ENCODE results near the gene SLC41A3. TPM values are rescaled to one million over a fixed set of nuclear protein-coding genes. Genes with fewer than 3 reads are reported as not detected.

The SLC41A3 gene
- total and polyA plus RNA-seq, 2 of the 8 experiments (the other 6 are each of a cell fraction or from before 2014, with no cell fraction given): 30.2 to 56.4 TPM

DNA sequence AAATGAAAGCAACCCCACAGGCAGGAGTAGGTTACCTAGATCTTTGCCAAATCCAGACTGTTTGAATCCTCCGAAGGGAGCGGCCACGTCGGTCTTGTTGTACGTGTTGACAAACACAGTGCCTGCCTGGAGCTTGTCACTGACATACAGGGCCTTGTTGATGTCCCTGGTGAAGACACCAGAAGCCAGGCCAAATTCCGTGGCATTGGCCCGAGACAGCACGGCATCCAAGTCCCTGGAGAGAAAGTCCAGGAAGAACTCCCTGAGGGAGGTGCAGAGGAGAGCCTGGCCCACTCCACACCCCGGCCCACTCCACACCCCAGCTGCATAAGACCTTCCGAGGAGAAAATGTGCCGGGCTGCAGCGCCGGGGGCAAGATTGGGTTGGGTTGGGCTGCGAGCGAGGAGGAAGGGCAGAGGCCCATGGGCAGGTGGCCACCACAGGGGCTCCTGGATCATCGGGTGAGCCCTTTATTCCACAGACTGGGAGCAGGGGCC is 21.8 kb upstream of the SLC41A3 start:
- FAIRE-seq: no peak
- no peak for DNase-seq (ENCODE audit: low read depth in 1 of 2, low spot score in 2 of 2)
- H3K4ac ChIP-seq (replicated peaks; ENCODE audit: insufficient read length, low read depth, low read length): no peak overlapping the region
- H2BK12ac ChIP-seq (ENCODE audit: low read depth, low read length): no peak overlapping the region
- no peaks in the 10 kb centered on the region for H3K79me2 ChIP-seq (ENCODE audit: control insufficient read depth in 1 of 2, insufficient read depth in 2 of 2, low read length in 2 of 2)
- TF ChIP-seq GABPA (IDR thresholded peaks at IDR 0.05; ENCODE audit: borderline replicate concordance, insufficient read depth, low read length): no peak
- TF ChIP-seq CBX5 (IDR thresholded peaks at IDR 0.05; ENCODE audit: low read depth, low read length): no peak
- no peak for TF ChIP-seq SP1 (IDR thresholded peaks at IDR 0.05; ENCODE audit: low read depth, low read length)
- TF ChIP-seq, protein P1, sequence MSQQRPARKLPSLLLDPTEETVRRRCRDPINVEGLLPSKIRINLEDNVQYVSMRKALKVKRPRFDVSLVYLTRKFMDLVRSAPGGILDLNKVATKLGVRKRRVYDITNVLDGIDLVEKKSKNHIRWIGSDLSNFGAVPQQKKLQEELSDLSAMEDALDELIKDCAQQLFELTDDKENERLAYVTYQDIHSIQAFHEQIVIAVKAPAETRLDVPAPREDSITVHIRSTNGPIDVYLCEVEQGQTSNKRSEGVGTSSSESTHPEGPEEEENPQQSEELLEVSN (IDR thresholded peaks at IDR 0.05): no peak
- no peak for TF ChIP-seq EZH2 (IDR thresholded peaks at IDR 0.05; ENCODE audit: low read depth, low read length, severe bottlenecking)
- TF ChIP-seq, protein P2, sequence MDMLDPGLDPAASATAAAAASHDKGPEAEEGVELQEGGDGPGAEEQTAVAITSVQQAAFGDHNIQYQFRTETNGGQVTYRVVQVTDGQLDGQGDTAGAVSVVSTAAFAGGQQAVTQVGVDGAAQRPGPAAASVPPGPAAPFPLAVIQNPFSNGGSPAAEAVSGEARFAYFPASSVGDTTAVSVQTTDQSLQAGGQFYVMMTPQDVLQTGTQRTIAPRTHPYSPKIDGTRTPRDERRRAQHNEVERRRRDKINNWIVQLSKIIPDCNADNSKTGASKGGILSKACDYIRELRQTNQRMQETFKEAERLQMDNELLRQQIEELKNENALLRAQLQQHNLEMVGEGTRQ (IDR thresholded peaks at IDR 0.05; ENCODE audit: low read length): no peak
- no peak for TF ChIP-seq POLR2AphosphoS5 (IDR thresholded peaks at IDR 0.05; ENCODE audit: low read depth, low read length)
- TF ChIP-seq SRF (IDR thresholded peaks at IDR 0.05; ENCODE audit: low read depth, low read length): no peak
- TF ChIP-seq BRCA1 (IDR thresholded peaks at IDR 0.05; ENCODE audit: low read depth, low read length): no peak
- H4K8ac ChIP-seq (ENCODE audit: extremely low read depth, insufficient read depth, low read length): no peak overlapping the region; the same call in 1 of the 2 replicates
- no peak overlapping the region for H3K4me2 ChIP-seq (ENCODE audit: insufficient read depth in 1 of 2, low read depth in 2 of 2, low read length in 2 of 2)
- H2AFZ ChIP-seq (ENCODE audit: low read length): no peak overlapping the region
- no peak overlapping the region for H2BK20ac ChIP-seq (ENCODE audit: low read length)
- no peak overlapping the region for H2BK120ac ChIP-seq (replicated peaks; ENCODE audit: low read depth, low read length)
- H3K14ac ChIP-seq (ENCODE audit: insufficient read length): no peak overlapping the region
- H3K27ac ChIP-seq (ENCODE audit: low read depth, low read length): no peak overlapping the region
- ChIA-PET CTCF (ENCODE audit: partially characterized antibody) (interaction anchor here (0.6 to 1.2 kb wide), 3 partner anchors 24 to 422 kb away, joined by 3 read pairs; no protein-coding TSS in a partner anchor), POLR2A (ENCODE audit: partially characterized antibody) (no interaction called here)
- no peak overlapping the region for H2BK5ac ChIP-seq (ENCODE audit: low read depth, low read length)
- H2BK15ac ChIP-seq (ENCODE audit: low read length): no peak overlapping the region
- no peak overlapping the region for H4K5ac ChIP-seq (ENCODE audit: insufficient read length, low read depth, low read length)
- no peak overlapping the region for H3K9ac ChIP-seq (replicated peaks in 1 of 4; ENCODE audit: extremely low read depth in 1 of 4, low read depth in 3 of 4, low read length in 3 of 4)
- no peaks in the 10 kb centered on the region for H3K79me1 ChIP-seq (ENCODE audit: low read depth, low read length)
- 0 out of 7 replicates have a peak, but pooled peaks cover 0 to 2% (median 0%) of the 10 kb centered on the region in 4 experiments for H3K27me3 ChIP-seq (replicated peaks in 1 of 4; ENCODE audit: control insufficient read depth in 3 of 4, extremely low read depth in 1 of 4, insufficient read depth in 3 of 4, low read length in 3 of 4)
- H4K20me1 ChIP-seq (replicated peaks in 1 of 2; ENCODE audit: control insufficient read depth in 1 of 2, insufficient read depth in 2 of 2, low read length in 2 of 2): no peaks in the 10 kb centered on the region
- no peaks in the 10 kb centered on the region for H3K23me2 ChIP-seq (ENCODE audit: low read depth, low read length)
- H3K36me3 ChIP-seq (ENCODE audit: control insufficient read depth in 2 of 4, insufficient read depth in 4 of 4, low read length in 3 of 4): no peaks in the 10 kb centered on the region
- H3K4me3 ChIP-seq (ENCODE audit: extremely low read depth in 1 of 4, insufficient read depth in 2 of 4, low read depth in 3 of 4, low read length in 4 of 4): no peak overlapping the region
- no peak overlapping the region for H3K18ac ChIP-seq (ENCODE audit: extremely low read depth, low read length)
- H3K56ac ChIP-seq (replicated peaks; ENCODE audit: insufficient read length, low read depth, low read length): no peak overlapping the region
- H3K23ac ChIP-seq (ENCODE audit: insufficient read length): no peak overlapping the region
- no peak overlapping the region for H4K91ac ChIP-seq (replicated peaks; ENCODE audit: insufficient read length, low read length)
- H2AK5ac ChIP-seq (ENCODE audit: low read depth, low read length): no peak overlapping the region
- WGBS, 2 experiments (ENCODE audit: extremely low coverage in 1 of 2, insufficient coverage in 1 of 2, insufficient read length in 1 of 2, insufficient replicate concordance in 2 of 2, low coverage in 1 of 2, low lambda C conversion rate in 2 of 2, missing lambda C conversion rate in 1 of 2): 92% methylated on average over 16 of the region's 16 CpGs; no CpG with 5 or more reads in 1 of the 2 experiments
- H3K4me1 ChIP-seq (replicated peaks in 1 of 4; ENCODE audit: control insufficient read depth in 3 of 4, insufficient read depth in 4 of 4, low read length in 3 of 4): no peaks in the 10 kb centered on the region; a peak in 1 of 7 replicates
- no peaks in the 10 kb centered on the region for H3K9me3 ChIP-seq (ENCODE audit: insufficient read depth in 2 of 2, low read depth in 1 of 2, low read length in 1 of 2)
